SH-SY5Y (cell line): Measurements from ENCODE around the gene PIK3R1.

ENCODE experiments used
- GATA2 ChIP-seq: IDR thresholded peaks from 2 replicates; pipeline ENCODE4 v1.6.1; 2011; ENCODE audit warnings: mild to moderate bottlenecking, low read depth, low read length
- GATA3 ChIP-seq: IDR thresholded peaks from 2 replicates; pipeline ENCODE4 v1.6.1; 2011; ENCODE audit warnings: low read depth, mild to moderate bottlenecking, low read length, moderate library complexity

- no peak for TF ChIP-seq GATA2
- TF ChIP-seq GATA3 = no peak
Measured at GRCh38 chr5:68333649-68334552, 118.3 kb downstream of the PIK3R1 start.
